ENCODE measurements around the gene RCAN2. TPM values are rescaled to one million over a fixed set of nuclear protein-coding genes. Genes with fewer than 3 reads are reported as not detected.

Gene RCAN2
- total RNA-seq, 1 donor from 2014 or later: 5.8 TPM

- H3K9me3 Mint-ChIP-seq: no peaks in the 10 kb centered on the region
- Histone ChIP-seq H3K79me2 (ENCODE audit: low read depth) (no peaks in the 10 kb centered on the region), H3K4me1 (peaks cover 9% of the 10 kb centered on the region), H3K4me3 (no peak overlapping the region), H3K36me3 (no peaks in the 10 kb centered on the region), H3F3A (ENCODE audit: low read depth) (no peaks in the 10 kb centered on the region), H3K9ac (no peak overlapping the region), H3K27me3 (no peaks in the 10 kb centered on the region), H3K9me3 (ENCODE audit: low read depth) (no peaks in the 10 kb centered on the region), H4K20me1 (ENCODE audit: low read depth) (no peaks in the 10 kb centered on the region), H3K27ac (no peak overlapping the region), H2AFZ (replicated peaks) (no peak overlapping the region), H3K4me2 (no peak overlapping the region)
- H3K27ac Mint-ChIP-seq: no peak overlapping the region
- peaks cover 5% of the 10 kb centered on the region for H3K27me3 Mint-ChIP-seq (ENCODE audit: insufficient read depth, low read depth)
- H3K4me3 Mint-ChIP-seq: no peak overlapping the region
- no peak for TF ChIP-seq EZH2 (IDR thresholded peaks at IDR 0.05)
- no peak for TF ChIP-seq CTCF (IDR thresholded peaks at IDR 0.05)
- no peak for TF ChIP-seq EZH2phosphoT487 (IDR thresholded peaks at IDR 0.05)
- no peaks in the 10 kb centered on the region for H3K4me1 Mint-ChIP-seq
- no peaks in the 10 kb centered on the region for H3K36me3 Mint-ChIP-seq
- DNase-seq (ENCODE audit: low spot score): no peak
Measured at GRCh38 chr6:46242921-46243320, 248.3 kb downstream of the RCAN2 start.

GRCh38 chr6:46240866-46241565 is 250.2 kb downstream of the RCAN2 start:
- Histone ChIP-seq H3K9ac (no peak overlapping the region), H2AFZ (replicated peaks) (no peak overlapping the region), H3F3A (ENCODE audit: low read depth) (no peaks in the 10 kb centered on the region), H3K36me3 (no peaks in the 10 kb centered on the region), H3K79me2 (ENCODE audit: low read depth) (no peaks in the 10 kb centered on the region), H3K4me3 (no peak overlapping the region), H3K4me2 (no peak overlapping the region), H4K20me1 (ENCODE audit: low read depth) (no peaks in the 10 kb centered on the region), H3K9me3 (ENCODE audit: low read depth) (no peaks in the 10 kb centered on the region), H3K27ac (no peak overlapping the region), H3K27me3 (no peaks in the 10 kb centered on the region), H3K4me1 (peaks cover 9% of the 10 kb centered on the region)
- H3K9me3 Mint-ChIP-seq: no peaks in the 10 kb centered on the region
- TF ChIP-seq EZH2 (IDR thresholded peaks at IDR 0.05) (no peak), CTCF (IDR thresholded peaks at IDR 0.05) (no peak), EZH2phosphoT487 (IDR thresholded peaks at IDR 0.05) (no peak)
- no peak overlapping the region for H3K4me3 Mint-ChIP-seq
- peaks cover 5% of the 10 kb centered on the region for H3K27me3 Mint-ChIP-seq (ENCODE audit: insufficient read depth, low read depth)
- H3K27ac Mint-ChIP-seq: no peak overlapping the region
- no peaks in the 10 kb centered on the region for H3K36me3 Mint-ChIP-seq
- no peak for DNase-seq (ENCODE audit: low spot score)
- no peaks in the 10 kb centered on the region for H3K4me1 Mint-ChIP-seq

GRCh38 chr6:46236752-46237151 is 254.5 kb downstream of the RCAN2 start:
- Histone ChIP-seq H3K4me2 (no peak overlapping the region), H4K20me1 (ENCODE audit: low read depth) (no peaks in the 10 kb centered on the region), H3K9me3 (ENCODE audit: low read depth) (no peaks in the 10 kb centered on the region), H3K4me3 (no peak overlapping the region), H3K27ac (no peak overlapping the region), H3K9ac (no peak overlapping the region), H3K27me3 (no peaks in the 10 kb centered on the region), H3K4me1 (peaks cover 9% of the 10 kb centered on the region), H3K36me3 (no peaks in the 10 kb centered on the region), H3K79me2 (ENCODE audit: low read depth) (no peaks in the 10 kb centered on the region), H2AFZ (replicated peaks) (no peak overlapping the region), H3F3A (ENCODE audit: low read depth) (no peaks in the 10 kb centered on the region)
- DNase-seq (ENCODE audit: low spot score): no peak
- Mint-ChIP-seq H3K27me3 (ENCODE audit: insufficient read depth, low read depth) (no peaks in the 10 kb centered on the region), H3K9me3 (no peaks in the 10 kb centered on the region), H3K4me1 (no peaks in the 10 kb centered on the region), H3K27ac (no peak overlapping the region), H3K4me3 (no peak overlapping the region), H3K36me3 (no peaks in the 10 kb centered on the region)
- no peak for TF ChIP-seq CTCF (IDR thresholded peaks at IDR 0.05)
- TF ChIP-seq EZH2phosphoT487 (IDR thresholded peaks at IDR 0.05): no peak
- TF ChIP-seq EZH2 (IDR thresholded peaks at IDR 0.05): no peak
